Measurements from ENCODE around the gene MSI2.

The MSI2 gene

DNA sequence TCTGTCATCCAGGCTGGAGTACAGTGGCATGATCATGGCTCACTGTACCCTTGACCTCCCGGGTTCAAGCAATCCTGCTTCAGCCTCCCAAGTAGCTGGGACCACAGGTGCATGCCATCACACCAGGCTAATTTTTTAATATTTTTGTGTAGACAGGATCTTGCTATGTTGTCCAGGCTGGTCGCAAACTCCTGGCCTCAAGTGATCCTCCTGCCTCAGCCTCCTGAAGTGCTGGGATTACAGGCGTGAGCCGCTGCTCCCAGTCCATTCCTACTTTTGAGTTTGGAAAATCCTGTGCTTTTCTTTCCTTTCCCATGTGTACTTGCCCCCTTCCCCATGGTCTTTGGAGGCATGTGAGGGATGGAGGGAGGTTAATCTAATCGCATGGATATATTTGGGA lies 60.0 kb downstream of the MSI2 start:
- H3K9me3 ChIP-seq (ENCODE audit: low read length): no peaks in the 10 kb centered on the region
- peaks cover 44% of the 10 kb centered on the region for H3K4me1 ChIP-seq (ENCODE audit: insufficient read depth, low read length, severe bottlenecking)
- no peak overlapping the region for H2AFZ ChIP-seq (ENCODE audit: low read length)
- no peak for TF ChIP-seq EZH2 (IDR thresholded peaks at IDR 0.05; ENCODE audit: borderline replicate concordance, low read length)
- TF ChIP-seq, protein P1, sequence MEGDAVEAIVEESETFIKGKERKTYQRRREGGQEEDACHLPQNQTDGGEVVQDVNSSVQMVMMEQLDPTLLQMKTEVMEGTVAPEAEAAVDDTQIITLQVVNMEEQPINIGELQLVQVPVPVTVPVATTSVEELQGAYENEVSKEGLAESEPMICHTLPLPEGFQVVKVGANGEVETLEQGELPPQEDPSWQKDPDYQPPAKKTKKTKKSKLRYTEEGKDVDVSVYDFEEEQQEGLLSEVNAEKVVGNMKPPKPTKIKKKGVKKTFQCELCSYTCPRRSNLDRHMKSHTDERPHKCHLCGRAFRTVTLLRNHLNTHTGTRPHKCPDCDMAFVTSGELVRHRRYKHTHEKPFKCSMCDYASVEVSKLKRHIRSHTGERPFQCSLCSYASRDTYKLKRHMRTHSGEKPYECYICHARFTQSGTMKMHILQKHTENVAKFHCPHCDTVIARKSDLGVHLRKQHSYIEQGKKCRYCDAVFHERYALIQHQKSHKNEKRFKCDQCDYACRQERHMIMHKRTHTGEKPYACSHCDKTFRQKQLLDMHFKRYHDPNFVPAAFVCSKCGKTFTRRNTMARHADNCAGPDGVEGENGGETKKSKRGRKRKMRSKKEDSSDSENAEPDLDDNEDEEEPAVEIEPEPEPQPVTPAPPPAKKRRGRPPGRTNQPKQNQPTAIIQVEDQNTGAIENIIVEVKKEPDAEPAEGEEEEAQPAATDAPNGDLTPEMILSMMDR (IDR thresholded peaks at IDR 0.05; ENCODE audit: low read length): no peak
- H3K36me3 ChIP-seq (ENCODE audit: insufficient read depth, low read length): peaks cover 72% of the 10 kb centered on the region
- no peak overlapping the region for H3K27ac ChIP-seq (ENCODE audit: low read depth, low read length, poor library complexity, severe bottlenecking)
- no peaks in the 10 kb centered on the region for H4K20me1 ChIP-seq (ENCODE audit: insufficient read depth, low read length)
- no peaks in the 10 kb centered on the region for H3K9me2 ChIP-seq (ENCODE audit: low read depth, low read length)
- no peaks in the 10 kb centered on the region for H3F3A ChIP-seq (ENCODE audit: insufficient read depth, low read length)
- H3K27me3 ChIP-seq (ENCODE audit: insufficient read depth, low read length): no peaks in the 10 kb centered on the region
- no peak overlapping the region for H3K4me3 ChIP-seq (ENCODE audit: low read depth, low read length, poor library complexity, severe bottlenecking)
- no peak overlapping the region for H3K4me2 ChIP-seq (ENCODE audit: low read length)
- H3K9ac ChIP-seq (ENCODE audit: low read length): no peak overlapping the region
- peaks cover 65% of the 10 kb centered on the region for H3K79me2 ChIP-seq (ENCODE audit: insufficient read depth, low read length)

DNA sequence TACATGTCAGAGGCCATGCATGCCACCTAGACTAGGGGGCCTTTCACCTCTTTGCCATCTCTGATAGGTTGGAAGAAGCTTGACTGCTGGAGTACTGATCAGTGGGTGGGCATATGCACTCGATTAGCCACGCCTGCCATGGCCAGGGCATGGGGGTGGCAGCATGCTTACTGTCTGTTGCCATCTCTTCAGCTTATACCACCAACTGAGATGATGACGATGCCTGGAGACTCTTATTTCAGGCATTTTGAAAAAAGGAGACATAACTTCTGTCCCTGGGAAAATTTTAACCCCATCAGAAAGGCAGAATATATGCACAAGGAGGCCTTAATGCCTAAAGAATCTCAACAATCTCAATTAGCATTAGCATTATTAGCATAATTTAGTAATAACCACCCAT lies 60.8 kb downstream of the MSI2 start:
- peaks cover 72% of the 10 kb centered on the region for H3K36me3 ChIP-seq (ENCODE audit: insufficient read depth, low read length)
- no peaks in the 10 kb centered on the region for H4K20me1 ChIP-seq (ENCODE audit: insufficient read depth, low read length)
- no peak overlapping the region for H2AFZ ChIP-seq (ENCODE audit: low read length)
- H3K9me2 ChIP-seq (ENCODE audit: low read depth, low read length): no peaks in the 10 kb centered on the region
- no peak overlapping the region for H3K4me2 ChIP-seq (ENCODE audit: low read length)
- H3K9ac ChIP-seq (ENCODE audit: low read length): no peak overlapping the region
- peaks cover 58% of the 10 kb centered on the region for H3K79me2 ChIP-seq (ENCODE audit: insufficient read depth, low read length)
- H3K4me1 ChIP-seq (ENCODE audit: insufficient read depth, low read length, severe bottlenecking): peaks cover 37% of the 10 kb centered on the region
- no peaks in the 10 kb centered on the region for H3K9me3 ChIP-seq (ENCODE audit: low read length)
- no peaks in the 10 kb centered on the region for H3F3A ChIP-seq (ENCODE audit: insufficient read depth, low read length)
- no peaks in the 10 kb centered on the region for H3K27me3 ChIP-seq (ENCODE audit: insufficient read depth, low read length)
- H3K27ac ChIP-seq (ENCODE audit: low read depth, low read length, poor library complexity, severe bottlenecking): no peak overlapping the region
- no peak overlapping the region for H3K4me3 ChIP-seq (ENCODE audit: low read depth, low read length, poor library complexity, severe bottlenecking)
- TF ChIP-seq EZH2 (IDR thresholded peaks at IDR 0.05; ENCODE audit: borderline replicate concordance, low read length): no peak
- TF ChIP-seq, protein P1 (IDR thresholded peaks at IDR 0.05; ENCODE audit: low read length): no peak

DNA sequence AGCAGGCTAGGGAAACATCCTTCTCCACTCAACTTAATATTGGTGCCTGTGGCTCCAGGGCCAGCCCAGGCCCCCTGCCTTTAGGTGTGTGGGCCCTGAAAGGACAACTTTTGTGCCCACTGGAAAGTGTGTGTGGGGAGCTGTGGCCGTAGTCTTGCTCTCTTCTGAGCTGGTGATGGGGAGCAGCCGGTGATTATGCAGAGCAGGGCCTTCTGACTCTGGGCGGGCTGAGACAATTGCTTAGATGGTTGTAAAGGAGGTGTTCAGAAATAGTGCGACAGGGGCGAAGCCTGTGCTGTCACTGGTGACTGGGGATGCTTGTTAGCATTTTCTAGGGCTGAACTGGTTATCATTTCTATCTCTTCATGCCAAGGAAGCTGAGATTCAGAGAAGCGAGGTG lies 62.6 kb downstream of the MSI2 start:
- Histone ChIP-seq H3K4me1 (ENCODE audit: insufficient read depth, low read length, severe bottlenecking) (peaks cover 19% of the 10 kb centered on the region), H3K79me2 (ENCODE audit: insufficient read depth, low read length) (peaks cover 46% of the 10 kb centered on the region), H3F3A (ENCODE audit: insufficient read depth, low read length) (no peaks in the 10 kb centered on the region), H3K36me3 (ENCODE audit: insufficient read depth, low read length) (peaks cover 80% of the 10 kb centered on the region), H3K9me2 (ENCODE audit: low read depth, low read length) (no peaks in the 10 kb centered on the region), H3K27ac (ENCODE audit: low read depth, low read length, poor library complexity, severe bottlenecking) (no peak overlapping the region), H3K4me2 (ENCODE audit: low read length) (no peak overlapping the region), H2AFZ (ENCODE audit: low read length) (no peak overlapping the region), H3K9ac (ENCODE audit: low read length) (no peak overlapping the region), H3K27me3 (ENCODE audit: insufficient read depth, low read length) (no peaks in the 10 kb centered on the region), H3K9me3 (ENCODE audit: low read length) (no peaks in the 10 kb centered on the region), H3K4me3 (ENCODE audit: low read depth, low read length, poor library complexity, severe bottlenecking) (no peak overlapping the region), H4K20me1 (ENCODE audit: insufficient read depth, low read length) (no peaks in the 10 kb centered on the region)
- TF ChIP-seq EZH2 (IDR thresholded peaks at IDR 0.05; ENCODE audit: borderline replicate concordance, low read length): no peak
- TF ChIP-seq, protein P1 (IDR thresholded peaks at IDR 0.05; ENCODE audit: low read length): no peak
